Keratinocyte (primary cell): ENCODE data around the gene SF3A2. TPM values are rescaled to one million over a fixed set of nuclear protein-coding genes. Genes with fewer than 3 reads are reported as not detected.

Experiments
- DNase-seq: peaks from one replicate; pipeline ENCODE4 v3.0.0-alpha.2; 2011; ENCODE audit warnings: low read depth, missing footprints, low spot score
- FAIRE-seq: peaks from 2 replicates; lab custom pipeline; 2011; peaks lifted over from hg19 to GRCh38; lab: Jason Lieb, UNC
- H2AFZ ChIP-seq: 2 replicates; pipeline ENCODE4 v1.6.0; 2012; ENCODE audit warnings: low read length, control low read depth, inconsistent platforms; ENCODE audit not compliant: control insufficient read depth
- H3K27ac ChIP-seq: 2 replicates; pipeline ENCODE4 v1.5.1; 2011; ENCODE audit warnings: low read length; ENCODE audit not compliant: control insufficient read depth, insufficient read depth
- H3K27me3 ChIP-seq: 3 replicates; pipeline ENCODE4 v1.6.0; 2011; ENCODE audit warnings: low read length; ENCODE audit not compliant: control insufficient read depth, insufficient read depth; ENCODE audit errors: extremely low read depth
- H3K36me3 ChIP-seq, 2 experiments: 2 replicates in 1 of 2; 3 replicates in 1 of 2; pipeline ENCODE4 v1.5.1; 2011; ENCODE audit warnings: low read length in 2 of 2, mild to moderate bottlenecking in 1 of 2; ENCODE audit not compliant: control insufficient read depth in 2 of 2, insufficient read depth in 2 of 2; ENCODE audit errors: extremely low read depth in 1 of 2
- H3K4me1 ChIP-seq: 3 replicates; pipeline ENCODE4 v1.5.1; 2011; ENCODE audit warnings: low read length; ENCODE audit not compliant: control insufficient read depth, insufficient read depth; ENCODE audit errors: extremely low read depth
- H3K4me2 ChIP-seq: 3 replicates; pipeline ENCODE4 v1.6.0; 2011; ENCODE audit warnings: low read depth, low read length; ENCODE audit not compliant: control insufficient read depth, insufficient read depth; ENCODE audit errors: extremely low read depth
- H3K4me3 ChIP-seq, 3 experiments: fragments of 200-600 bp in 1 of 3; sonication (generic) in 1 of 3; 2 replicates in 2 of 3; 3 replicates in 1 of 3; pipeline ENCODE4 v1.5.1; 2011 to 2016; ENCODE audit warnings: low read length in 3 of 3, mild to moderate bottlenecking in 3 of 3, control low read depth in 2 of 3, inconsistent platforms in 1 of 3, low read depth in 1 of 3, mixed read lengths in 1 of 3, mixed run types in 1 of 3, moderate library complexity in 1 of 3; ENCODE audit not compliant: control insufficient read depth in 2 of 3, insufficient read depth in 2 of 3; ENCODE audit errors: extremely low read depth in 1 of 3
- H3K79me2 ChIP-seq: 2 replicates; pipeline ENCODE4 v1.6.0; 2012; ENCODE audit warnings: low read length; ENCODE audit not compliant: control insufficient read depth, insufficient read depth
- H3K9ac ChIP-seq: 3 replicates; pipeline ENCODE4 v1.6.0; 2011; ENCODE audit warnings: low read length; ENCODE audit not compliant: control insufficient read depth, insufficient read depth; ENCODE audit errors: extremely low read depth
- H3K9me1 ChIP-seq: 3 replicates; pipeline ENCODE4 v1.6.0; 2011; ENCODE audit warnings: low read length; ENCODE audit not compliant: control insufficient read depth, insufficient read depth; ENCODE audit errors: extremely low read depth
- H3K9me3 ChIP-seq: 2 replicates; pipeline ENCODE4 v1.5.1; 2012; ENCODE audit warnings: low read depth, low read length; ENCODE audit not compliant: control insufficient read depth
- H4K20me1 ChIP-seq: 3 replicates; pipeline ENCODE4 v1.6.0; 2011; ENCODE audit warnings: low read length; ENCODE audit not compliant: control insufficient read depth, insufficient read depth; ENCODE audit errors: extremely low read depth
- CTCF ChIP-seq, 3 experiments: IDR thresholded peaks in 1 of 3; conservative IDR thresholded peaks in 1 of 3; optimal IDR thresholded peaks in 1 of 3; 2 replicates in 2 of 3; 3 replicates in 1 of 3; pipeline versions ENCODE3 to v1.5.1; 2011; ENCODE audit warnings: low read length in 3 of 3, mild to moderate bottlenecking in 3 of 3, moderate library complexity in 2 of 3, control low read depth in 1 of 3, inconsistent platforms in 1 of 3; ENCODE audit not compliant: insufficient read depth in 2 of 3; ENCODE audit errors: extremely low read depth in 1 of 3
- EZH2 ChIP-seq: IDR thresholded peaks from one replicate; pipeline ENCODE4 v1.6.1; 2012; ENCODE audit warnings: inconsistent platforms, mild to moderate bottlenecking, low read length, moderate library complexity
- dilution Hi-C: fragments of 300-500 bp; cut with MboI; formaldehyde crosslinking; loops from one replicate; pipeline ENCODE4 v1.7.0; 2020; ENCODE audit warnings: low sequenced_read_pairs; ENCODE audit not compliant: extremely low pct_ligation_motif_present
- polyA plus RNA-seq, 5 experiments: library from polyadenylated mRNA; depleted of rRNA in 3 of 5; stranded (reverse) in 3 of 5; stranded (forward) in 1 of 5; unstranded in 1 of 5; fragments of >200 nt; gene quantifications; 1 replicate in 1 of 5; 2 replicates in 3 of 5; 3 replicates in 1 of 5; pipeline versions ENCODE4 v1.2.1 to v1.2.3, GENCODE V29; 2011 to 2012; ENCODE audit warnings: missing spikeins in 2 of 5, low read depth in 1 of 5, low replicate concordance in 1 of 5

The SF3A2 gene
- polyA plus RNA-seq, 1 donor (not counting 4 experiments of a cell fraction or from before 2014, with no cell fraction given): 4.7 TPM

GRCh38 chr19:2225415-2226050, 11.1 kb upstream of the SF3A2 start:
- peaks cover 7% of the 10 kb centered on the region for H4K20me1 ChIP-seq
- no peak overlapping the region for H3K27ac ChIP-seq
- H3K9me1 ChIP-seq: no peaks in the 10 kb centered on the region
- H2AFZ ChIP-seq: no peak overlapping the region
- H3K36me3 ChIP-seq: peaks cover 20 to 30% of the 10 kb centered on the region in 2 experiments
- no peak for TF ChIP-seq CTCF (optimal IDR thresholded peaks at IDR 0.05 in 1 of 3, IDR thresholded peaks at IDR 0.05 in 1 of 3, conservative IDR thresholded peaks at IDR 0.05 in 1 of 3; ENCODE audit: extremely low read depth in 1 of 3, insufficient read depth in 2 of 3, low read length in 3 of 3)
- no peak for TF ChIP-seq EZH2
- no peaks in the 10 kb centered on the region for H3K79me2 ChIP-seq
- no peak overlapping the region for H3K9ac ChIP-seq
- dilution Hi-C loops: no loop called here
- no peaks in the 10 kb centered on the region for H3K27me3 ChIP-seq
- DNase-seq: no peak
- H3K9me3 ChIP-seq: no peaks in the 10 kb centered on the region
- no peak overlapping the region for H3K4me3 ChIP-seq
- no peak overlapping the region for H3K4me2 ChIP-seq
- FAIRE-seq: no peak
- H3K4me1 ChIP-seq: no peaks in the 10 kb centered on the region

- no peak overlapping the region for H2AFZ ChIP-seq
- DNase-seq: no peak
- FAIRE-seq: no peak
- no peaks in the 10 kb centered on the region for H3K9me1 ChIP-seq
- H3K79me2 ChIP-seq: no peaks in the 10 kb centered on the region
- dilution Hi-C loops: no loop called here
- no peaks in the 10 kb centered on the region for H3K4me1 ChIP-seq
- no peak overlapping the region for H3K27ac ChIP-seq
- no peaks in the 10 kb centered on the region for H3K27me3 ChIP-seq
- no peak for TF ChIP-seq EZH2
- no peak for TF ChIP-seq CTCF (optimal IDR thresholded peaks at IDR 0.05 in 1 of 3, IDR thresholded peaks at IDR 0.05 in 1 of 3, conservative IDR thresholded peaks at IDR 0.05 in 1 of 3; ENCODE audit: extremely low read depth in 1 of 3, insufficient read depth in 2 of 3, low read length in 3 of 3)
- H3K4me3 ChIP-seq: no peak overlapping the region
- no peaks in the 10 kb centered on the region for H3K9me3 ChIP-seq
- peaks cover 22 to 32% of the 10 kb centered on the region in 2 experiments for H3K36me3 ChIP-seq
- no peak overlapping the region for H3K9ac ChIP-seq
- no peak overlapping the region for H3K4me2 ChIP-seq
- peaks cover 7% of the 10 kb centered on the region for H4K20me1 ChIP-seq
Observed at GRCh38 chr19:2226051-2226839, 10.4 kb upstream of the SF3A2 start.
